SW480 (cell line): ENCODE data around the gene TXNDC8.
A peak's percentile ranks its signal among the peaks of the same experiment; 100 is the strongest.
"Not testable (repeated sequence)": the region's sequence is repeated elsewhere in the genome, so short reads cannot be mapped to it uniquely, and the experiment has no call there.

Experiments used
- DNase-seq: peaks from one replicate; pipeline ENCODE4 v3.0.0-alpha.2; 2016; ENCODE audit warnings: low spot score

Gene TXNDC8

GRCh38 chr9:110327716-110328115 is 9.9 kb downstream of the TXNDC8 start:
- no peak for DNase-seq

- DNase-seq, result no peak
These were observed 13.8 kb downstream of the TXNDC8 start for GRCh38 chr9:110323818-110324217.

- no peak for DNase-seq
These were observed 16.8 kb downstream of the TXNDC8 start for GRCh38 chr9:110320651-110321445.

GRCh38 chr9:110319781-110320492 is 17.7 kb downstream of the TXNDC8 start:
- no peak for DNase-seq

GRCh38 chr9:110317911-110318310 is 19.8 kb downstream of the TXNDC8 start:
- DNase-seq, result no peak

GRCh38 chr9:110316261-110317075 is 21.2 kb downstream of the TXNDC8 start:
- DNase-seq, result no peak

GRCh38 chr9:110311978-110312377 is 25.7 kb downstream of the TXNDC8 start:
- DNase-seq, result not testable (repeated sequence)

GRCh38 chr9:110309681-110310080 is 28.0 kb downstream of the TXNDC8 start:
- no peak for DNase-seq

GRCh38 chr9:110308633-110309038 is 29.0 kb downstream of the TXNDC8 start:
- DNase-seq, result no peak

- no peak for DNase-seq
These were observed 30.5 kb downstream of the TXNDC8 start for GRCh38 chr9:110307191-110307590.

GRCh38 chr9:110303133-110303532 is 34.5 kb downstream of the TXNDC8 start:
- DNase-seq, result no peak

GRCh38 chr9:110298043-110298605 is 39.5 kb downstream of the TXNDC8 start:
- no peak for DNase-seq

- no peak for DNase-seq
These were observed 44.4 kb downstream of the TXNDC8 start for GRCh38 chr9:110293248-110293647.

GRCh38 chr9:110291921-110292557 is 45.6 kb downstream of the TXNDC8 start:
- no peak for DNase-seq

- no peak for DNase-seq
These were observed 47.7 kb downstream of the TXNDC8 start for GRCh38 chr9:110290001-110290400.

- DNase-seq, result no peak
These were observed 49.2 kb downstream of the TXNDC8 start for GRCh38 chr9:110288503-110288902.

GRCh38 chr9:110287289-110287680 is 50.4 kb downstream of the TXNDC8 start:
- DNase-seq, result no peak

- no peak for DNase-seq
These were observed 53.3 kb downstream of the TXNDC8 start for GRCh38 chr9:110284211-110284844.

- DNase-seq, result peak; percentile 37
These were observed 53.9 kb downstream of the TXNDC8 start for GRCh38 chr9:110283751-110284150.

GRCh38 chr9:110282739-110283081 is 55.0 kb downstream of the TXNDC8 start:
- no peak for DNase-seq

- no peak for DNase-seq
These were observed 55.5 kb downstream of the TXNDC8 start for GRCh38 chr9:110282018-110282738.
